Measurements from ENCODE around the gene NFATC2. TPM values are rescaled to one million over a fixed set of nuclear protein-coding genes. Genes with fewer than 3 reads are reported as not detected.

The NFATC2 gene
- total RNA-seq, 1 donor: 0.36 TPM

DNA sequence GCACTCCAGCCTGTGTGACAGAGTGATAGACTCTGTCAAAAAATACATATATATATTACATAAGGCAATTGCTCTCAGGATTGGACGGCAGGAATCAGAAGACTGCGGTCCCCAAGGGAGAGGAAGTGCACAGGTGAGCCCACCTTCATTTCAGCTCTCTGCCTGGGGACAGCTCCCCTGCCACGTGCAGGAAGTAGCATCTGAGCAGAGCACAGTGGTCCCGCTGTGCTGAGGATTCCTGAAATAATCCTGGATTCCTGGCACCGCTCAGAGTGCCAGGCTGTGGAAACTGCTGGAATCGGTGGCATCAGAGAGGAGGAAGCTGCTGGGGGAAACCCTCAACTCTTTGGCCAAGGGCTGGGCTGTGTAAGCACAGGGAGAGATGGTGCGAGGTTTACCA, 27.7 kb downstream of the NFATC2 start:
- Histone ChIP-seq H3K27ac (ENCODE audit: low read depth, low read length) (no peak overlapping the region), H3K4me2 (ENCODE audit: insufficient read depth, low read length) (no peak overlapping the region), H2AFZ (ENCODE audit: low read length) (no peak overlapping the region), H4K20me1 (ENCODE audit: insufficient read depth, low read length) (no peaks in the 10 kb centered on the region), H3K9me3 (ENCODE audit: low read depth, low read length) (no peaks in the 10 kb centered on the region), H3K36me3 (ENCODE audit: insufficient read depth, low read length) (no peaks in the 10 kb centered on the region), H3K4me1 (ENCODE audit: insufficient read depth, low read length) (no peaks in the 10 kb centered on the region), H3K79me2 (ENCODE audit: insufficient read depth, low read length) (no peaks in the 10 kb centered on the region), H3K4me3 (ENCODE audit: insufficient read depth, low read length) (no peak overlapping the region), H3K27me3 (ENCODE audit: insufficient read depth, low read length) (peaks cover 2% of the 10 kb centered on the region)
- DNase-seq (ENCODE audit: insufficient read length, low spot score, missing footprints): no peak
- TF ChIP-seq, protein P1, sequence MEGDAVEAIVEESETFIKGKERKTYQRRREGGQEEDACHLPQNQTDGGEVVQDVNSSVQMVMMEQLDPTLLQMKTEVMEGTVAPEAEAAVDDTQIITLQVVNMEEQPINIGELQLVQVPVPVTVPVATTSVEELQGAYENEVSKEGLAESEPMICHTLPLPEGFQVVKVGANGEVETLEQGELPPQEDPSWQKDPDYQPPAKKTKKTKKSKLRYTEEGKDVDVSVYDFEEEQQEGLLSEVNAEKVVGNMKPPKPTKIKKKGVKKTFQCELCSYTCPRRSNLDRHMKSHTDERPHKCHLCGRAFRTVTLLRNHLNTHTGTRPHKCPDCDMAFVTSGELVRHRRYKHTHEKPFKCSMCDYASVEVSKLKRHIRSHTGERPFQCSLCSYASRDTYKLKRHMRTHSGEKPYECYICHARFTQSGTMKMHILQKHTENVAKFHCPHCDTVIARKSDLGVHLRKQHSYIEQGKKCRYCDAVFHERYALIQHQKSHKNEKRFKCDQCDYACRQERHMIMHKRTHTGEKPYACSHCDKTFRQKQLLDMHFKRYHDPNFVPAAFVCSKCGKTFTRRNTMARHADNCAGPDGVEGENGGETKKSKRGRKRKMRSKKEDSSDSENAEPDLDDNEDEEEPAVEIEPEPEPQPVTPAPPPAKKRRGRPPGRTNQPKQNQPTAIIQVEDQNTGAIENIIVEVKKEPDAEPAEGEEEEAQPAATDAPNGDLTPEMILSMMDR (IDR thresholded peaks at IDR 0.05; ENCODE audit: extremely low read depth, low read depth, low read length): no peak

DNA sequence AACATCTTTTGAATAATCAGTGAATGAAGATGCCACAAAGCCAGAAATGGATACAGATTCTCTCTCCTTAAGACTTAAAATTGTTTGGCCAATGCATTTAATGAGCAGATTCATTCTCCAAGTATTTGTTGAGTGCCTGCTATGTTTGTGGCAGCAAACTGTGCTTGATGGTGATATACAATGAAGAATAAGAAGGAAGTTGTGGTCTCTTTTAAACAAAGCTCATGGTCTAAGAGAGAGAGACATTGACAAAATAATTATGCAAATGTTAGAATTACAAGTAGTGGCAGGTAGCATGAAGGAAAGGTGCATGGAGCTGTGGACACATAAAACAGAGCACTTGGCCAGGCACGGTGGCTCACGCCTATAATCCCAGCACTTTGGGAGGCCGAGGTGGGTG, 28.3 kb downstream of the NFATC2 start:
- no peak overlapping the region for H3K4me3 ChIP-seq (ENCODE audit: insufficient read depth, low read length)
- H4K20me1 ChIP-seq (ENCODE audit: insufficient read depth, low read length): no peaks in the 10 kb centered on the region
- H3K4me1 ChIP-seq (ENCODE audit: insufficient read depth, low read length): no peaks in the 10 kb centered on the region
- H3K4me2 ChIP-seq (ENCODE audit: insufficient read depth, low read length): no peak overlapping the region
- TF ChIP-seq, protein P1 (IDR thresholded peaks at IDR 0.05; ENCODE audit: extremely low read depth, low read depth, low read length): no peak
- H2AFZ ChIP-seq (ENCODE audit: low read length): no peak overlapping the region
- H3K36me3 ChIP-seq (ENCODE audit: insufficient read depth, low read length): no peaks in the 10 kb centered on the region
- no peaks in the 10 kb centered on the region for H3K9me3 ChIP-seq (ENCODE audit: low read depth, low read length)
- peaks cover 2% of the 10 kb centered on the region for H3K27me3 ChIP-seq (ENCODE audit: insufficient read depth, low read length)
- DNase-seq (ENCODE audit: insufficient read length, low spot score, missing footprints): no peak
- no peaks in the 10 kb centered on the region for H3K79me2 ChIP-seq (ENCODE audit: insufficient read depth, low read length)
- no peak overlapping the region for H3K27ac ChIP-seq (ENCODE audit: low read depth, low read length)

- H3K4me3 ChIP-seq (ENCODE audit: insufficient read depth, low read length): no peak overlapping the region
- no peaks in the 10 kb centered on the region for H3K36me3 ChIP-seq (ENCODE audit: insufficient read depth, low read length)
- no peaks in the 10 kb centered on the region for H3K79me2 ChIP-seq (ENCODE audit: insufficient read depth, low read length)
- TF ChIP-seq, protein P1 (IDR thresholded peaks at IDR 0.05; ENCODE audit: extremely low read depth, low read depth, low read length): no peak
- no peak overlapping the region for H3K27ac ChIP-seq (ENCODE audit: low read depth, low read length)
- no peak overlapping the region for H3K4me2 ChIP-seq (ENCODE audit: insufficient read depth, low read length)
- no peaks in the 10 kb centered on the region for H3K4me1 ChIP-seq (ENCODE audit: insufficient read depth, low read length)
- no peaks in the 10 kb centered on the region for H4K20me1 ChIP-seq (ENCODE audit: insufficient read depth, low read length)
- H2AFZ ChIP-seq (ENCODE audit: low read length): no peak overlapping the region
- no peak for DNase-seq (ENCODE audit: insufficient read length, low spot score, missing footprints)
- H3K9me3 ChIP-seq (ENCODE audit: low read depth, low read length): no peaks in the 10 kb centered on the region
- H3K27me3 ChIP-seq (ENCODE audit: insufficient read depth, low read length): peaks cover 2% of the 10 kb centered on the region
Measured at GRCh38 chr20:51513545-51513944, 29.0 kb downstream of the NFATC2 start.

GRCh38 chr20:51512645-51513044, 29.9 kb downstream of the NFATC2 start:
- Histone ChIP-seq H3K36me3 (ENCODE audit: insufficient read depth, low read length) (no peaks in the 10 kb centered on the region), H3K4me1 (ENCODE audit: insufficient read depth, low read length) (no peaks in the 10 kb centered on the region), H3K4me2 (ENCODE audit: insufficient read depth, low read length) (no peak overlapping the region), H2AFZ (ENCODE audit: low read length) (no peak overlapping the region), H3K79me2 (ENCODE audit: insufficient read depth, low read length) (no peaks in the 10 kb centered on the region), H3K27ac (ENCODE audit: low read depth, low read length) (no peak overlapping the region), H3K27me3 (ENCODE audit: insufficient read depth, low read length) (peaks cover 2% of the 10 kb centered on the region), H4K20me1 (ENCODE audit: insufficient read depth, low read length) (no peaks in the 10 kb centered on the region), H3K9me3 (ENCODE audit: low read depth, low read length) (no peaks in the 10 kb centered on the region), H3K4me3 (ENCODE audit: insufficient read depth, low read length) (no peak overlapping the region)
- TF ChIP-seq, protein P1 (IDR thresholded peaks at IDR 0.05; ENCODE audit: extremely low read depth, low read depth, low read length): no peak
- DNase-seq (ENCODE audit: insufficient read length, low spot score, missing footprints): no peak
